Stimulated activated CD4-positive, alpha-beta T cell treated with anti-CD3 and anti-CD28 coated beads, Interleukin-4, amount 100 ng/mL, for 24 hours (primary cell): ENCODE data around the gene EFCAB5.
"Not testable (repeated sequence)": the region's sequence is repeated elsewhere in the genome, so short reads cannot be mapped to it uniquely, and the experiment has no call there.

ENCODE experiments used
- DNase-seq: peaks from one replicate; pipeline ENCODE4 v3.0.0-alpha.2; 2020

Gene EFCAB5

GRCh38 chr17:30103921-30104320 lies 162.5 kb downstream of the EFCAB5 start:
- DNase-seq = no peak

GRCh38 chr17:30104575-30105339 lies 163.3 kb downstream of the EFCAB5 start:
- DNase-seq = peak; percentile 78

DNA sequence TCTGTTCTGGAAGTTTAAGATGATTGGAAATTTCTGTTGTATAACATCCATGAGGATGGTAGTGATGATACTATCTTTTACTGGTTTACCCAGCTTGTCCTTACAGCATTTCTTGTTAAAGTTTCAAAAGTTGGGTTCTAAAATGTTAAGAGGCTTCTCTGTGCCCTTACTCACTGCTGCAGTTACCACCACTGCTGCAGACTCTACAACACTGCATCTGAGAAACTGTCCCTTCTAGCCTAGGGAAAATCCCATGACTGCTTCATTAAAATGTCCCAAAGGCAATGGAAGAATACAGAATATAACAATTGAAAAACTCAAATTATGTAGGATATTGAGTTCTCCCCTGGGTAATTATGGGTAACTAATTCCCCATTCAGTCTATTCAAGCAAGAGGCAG lies 171.4 kb downstream of the EFCAB5 start:
- DNase-seq = no peak

GRCh38 chr17:30113213-30113612 lies 171.8 kb downstream of the EFCAB5 start:
- DNase-seq = no peak

GRCh38 chr17:30116345-30116660 lies 174.9 kb downstream of the EFCAB5 start:
- no peak for DNase-seq

DNA sequence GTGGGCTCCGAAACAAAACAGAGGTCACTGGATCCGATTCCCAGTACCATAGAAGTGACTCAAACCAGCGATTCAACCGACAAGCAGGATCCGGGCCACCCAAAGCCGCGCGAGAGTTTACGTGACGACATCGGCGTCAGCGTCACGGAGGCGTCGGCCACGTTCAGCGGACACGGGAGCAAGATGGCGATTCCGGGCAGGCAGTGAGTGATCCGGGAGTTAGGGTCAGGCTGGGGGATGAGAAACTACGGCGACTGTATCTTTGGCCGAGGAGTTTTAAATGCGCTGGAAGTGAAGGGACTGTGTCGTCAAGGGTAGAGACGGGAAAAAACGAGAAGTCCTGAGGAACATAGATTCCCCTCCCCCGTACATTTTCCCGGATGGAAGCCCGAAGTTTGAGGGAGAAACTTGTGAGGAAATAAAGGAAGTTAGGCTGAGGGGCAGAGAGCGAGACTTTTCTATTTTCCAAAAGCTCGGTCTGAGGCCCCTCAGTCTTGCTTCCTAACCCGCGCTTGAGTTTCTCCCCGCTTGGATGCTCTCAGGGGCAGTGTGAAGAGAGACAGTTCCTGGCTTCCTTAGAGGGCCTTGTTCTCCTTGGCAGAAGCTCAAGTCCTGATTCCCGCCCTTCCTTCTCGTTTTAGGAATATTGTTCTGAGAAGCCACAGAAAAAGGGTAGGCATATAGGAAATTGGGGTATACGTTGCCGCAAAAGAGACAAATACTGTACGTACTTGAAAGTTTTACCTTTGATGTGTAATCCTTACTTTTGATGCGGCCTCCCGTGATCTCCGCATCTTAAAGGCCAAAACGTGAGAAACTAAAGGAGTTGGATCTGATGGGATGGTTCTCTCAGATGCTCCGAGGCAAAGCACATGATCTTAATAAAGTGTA lies 175.5 kb downstream of the EFCAB5 start, which contains the start of gene NSRP1:
TSS of gene NSRP1 (plus strand) at position 156 of the 891 bp plus-strand sequence. CDS start at position 184, 28 bp downstream.
- peak; percentile 95 for DNase-seq

- DNase-seq = no peak
Measured at GRCh38 chr17:30117675-30118081, 176.2 kb downstream of the EFCAB5 start.

DNA sequence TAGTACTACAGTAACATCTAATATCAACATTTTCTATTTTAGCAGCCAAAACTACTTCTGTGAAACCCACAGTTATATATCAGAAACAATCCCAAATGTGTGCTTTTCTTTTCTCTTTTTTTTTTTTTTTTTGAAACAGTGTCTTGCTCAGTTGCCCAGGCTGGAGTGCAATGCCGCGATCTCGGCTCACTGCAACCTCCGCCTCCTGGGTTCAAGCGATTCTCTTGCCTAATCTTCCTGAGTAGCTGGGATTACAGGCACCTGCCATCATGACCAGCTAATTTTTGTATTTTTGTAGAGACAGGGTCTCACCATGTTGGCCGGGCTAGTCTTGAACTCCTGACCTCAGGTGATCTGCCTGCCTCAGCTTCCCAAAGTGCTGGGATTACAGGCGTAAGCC lies 177.2 kb downstream of the EFCAB5 start:
- DNase-seq = not testable (repeated sequence)

GRCh38 chr17:30124273-30124796 lies 182.9 kb downstream of the EFCAB5 start:
- DNase-seq = no peak

GRCh38 chr17:30130121-30130520 lies 188.7 kb downstream of the EFCAB5 start:
- no peak for DNase-seq

DNA sequence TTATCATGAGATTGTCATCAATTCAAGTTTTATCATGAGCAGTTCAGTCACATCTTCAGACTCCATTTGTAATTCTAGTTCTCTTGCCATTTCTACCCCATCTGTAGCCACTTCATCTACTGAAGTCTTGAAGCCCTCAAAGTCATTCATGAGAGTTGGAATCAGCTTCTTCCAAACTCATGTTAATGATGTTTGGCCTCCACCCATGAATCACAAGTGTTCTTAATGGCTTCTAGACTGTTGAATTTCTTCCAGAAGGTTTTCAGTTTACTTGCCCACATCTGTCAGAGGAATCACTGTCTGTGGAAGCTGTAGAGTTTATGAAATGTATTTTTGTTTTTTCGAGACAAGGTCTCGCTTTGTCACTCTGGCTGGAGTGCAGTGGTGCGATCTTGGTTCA lies 191.2 kb downstream of the EFCAB5 start:
- no peak for DNase-seq

GRCh38 chr17:30133197-30133596 lies 191.8 kb downstream of the EFCAB5 start:
- DNase-seq = no peak

DNA sequence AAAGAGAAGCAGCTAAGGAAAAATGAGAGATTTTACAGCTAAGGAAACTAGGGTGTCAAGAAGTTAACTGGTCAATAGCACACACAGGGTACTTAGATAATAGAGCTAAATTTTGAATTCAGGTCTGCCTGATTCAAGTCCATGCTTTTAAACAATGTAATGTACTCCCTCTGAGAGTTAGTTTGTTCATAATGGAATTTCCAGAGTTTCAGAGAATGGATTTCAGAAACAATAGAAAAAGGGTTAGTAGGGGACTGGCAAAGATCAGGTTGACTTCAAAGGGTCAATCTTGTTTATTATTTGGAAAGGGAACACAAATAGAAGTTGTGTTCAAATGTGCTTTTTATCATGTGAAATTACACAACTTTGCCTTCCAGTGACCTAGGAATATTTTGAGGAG lies 193.1 kb downstream of the EFCAB5 start:
- no peak for DNase-seq

DNA sequence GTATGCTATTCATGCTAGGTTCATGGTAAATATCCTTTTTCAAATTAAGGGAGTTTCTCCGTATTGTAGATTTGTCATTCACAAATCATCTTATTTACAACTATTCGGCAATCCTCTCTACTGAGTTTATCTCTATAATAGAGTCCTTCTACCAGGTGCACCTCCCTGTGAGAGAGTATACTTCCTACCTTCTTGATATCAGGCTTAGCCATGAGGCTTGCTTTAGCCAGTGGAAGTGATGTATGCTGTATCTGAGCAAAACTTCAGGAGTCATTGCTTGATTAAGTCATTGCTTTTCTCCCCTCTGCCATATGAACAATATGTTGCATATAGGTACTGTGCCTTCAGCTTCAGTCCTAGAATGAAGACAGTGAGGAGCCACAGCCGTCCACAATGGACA lies 195.7 kb downstream of the EFCAB5 start:
- no peak for DNase-seq

GRCh38 chr17:30147860-30148259 lies 206.4 kb downstream of the EFCAB5 start:
- DNase-seq = not testable (repeated sequence)

DNA sequence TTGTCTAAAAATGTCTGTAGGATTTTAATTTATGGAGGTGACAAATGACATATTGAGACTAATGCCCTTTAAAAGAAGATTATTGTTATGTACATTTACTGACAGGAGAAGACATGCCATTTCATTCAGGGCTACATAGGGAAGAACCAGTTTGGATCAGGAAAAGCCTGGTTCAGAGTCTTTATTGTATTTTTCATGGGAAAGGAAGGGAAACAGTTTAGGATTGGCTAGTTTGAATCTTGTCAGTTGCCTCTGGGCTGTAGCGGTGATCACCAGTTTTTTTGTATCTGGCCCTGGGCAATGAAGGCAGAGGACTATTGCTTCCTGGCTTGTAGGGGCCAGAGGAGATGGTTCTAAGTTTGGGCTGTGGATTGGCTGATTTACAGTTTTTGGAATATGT lies 206.9 kb downstream of the EFCAB5 start:
- no peak for DNase-seq

- no peak for DNase-seq
Measured at GRCh38 chr17:30151471-30151870, 210.0 kb downstream of the EFCAB5 start.

GRCh38 chr17:30153463-30153862 lies 212.0 kb downstream of the EFCAB5 start:
- DNase-seq = no peak

GRCh38 chr17:30155389-30155788 lies 214.0 kb downstream of the EFCAB5 start:
- DNase-seq = no peak
